Fibroblast of skin of abdomen (primary cell): ENCODE results near the gene PLD5.
"Not testable (repeated sequence)": the region's sequence is repeated elsewhere in the genome, so short reads cannot be mapped to it uniquely, and the experiment has no call there.

Source experiments
- DNase-seq: peaks from one replicate; pipeline ENCODE4 v3.0.0-alpha.2; 2013

Gene PLD5

GRCh38 chr1:242477944-242478343 is 46.6 kb downstream of the PLD5 start:
- DNase-seq = no peak

GRCh38 chr1:242470774-242471173 is 53.7 kb downstream of the PLD5 start:
- no peak for DNase-seq

DNA sequence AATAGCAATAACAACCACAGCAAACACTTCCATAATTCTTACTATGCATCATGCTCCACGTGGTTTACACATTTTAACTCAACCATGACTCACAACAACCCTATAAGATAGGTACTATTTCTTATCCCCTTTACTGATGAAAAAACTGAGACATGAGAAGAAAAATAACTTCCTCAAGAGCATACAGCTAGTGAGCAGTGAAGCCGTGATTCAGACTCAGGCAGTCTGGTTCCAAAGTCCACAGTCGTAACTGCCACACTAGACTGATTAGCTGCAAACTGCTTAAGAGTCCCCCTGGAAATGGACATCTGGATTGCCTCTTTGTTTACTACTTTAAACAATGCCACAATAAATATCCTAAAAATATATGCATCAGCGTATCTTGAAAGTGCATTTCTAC is 55.7 kb downstream of the PLD5 start:
- no peak for DNase-seq

- peak; percentile 45 for DNase-seq
Observed at GRCh38 chr1:242467556-242468145, 56.8 kb downstream of the PLD5 start.

- no peak for DNase-seq
Observed at GRCh38 chr1:242462867-242463266, 61.6 kb downstream of the PLD5 start.

DNA sequence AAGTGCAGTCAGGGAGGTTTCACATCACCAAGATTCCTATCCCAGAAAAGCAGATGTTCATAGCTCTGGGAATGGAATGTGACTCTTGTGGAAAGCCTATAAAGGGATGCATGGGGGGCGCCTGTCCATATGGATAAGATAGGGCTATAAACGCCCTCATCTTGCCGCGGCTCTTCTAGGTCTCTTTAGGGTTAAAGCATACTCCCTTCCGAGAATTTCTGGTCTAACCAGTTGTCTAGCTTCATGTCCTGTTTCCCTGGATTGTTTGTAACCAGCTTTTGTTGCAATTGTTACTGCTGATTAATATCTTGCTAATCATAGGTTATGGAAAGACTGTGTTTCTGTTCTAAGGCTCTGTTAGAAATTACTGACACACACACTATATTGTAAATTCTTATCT is 64.8 kb downstream of the PLD5 start:
- DNase-seq = not testable (repeated sequence)

DNA sequence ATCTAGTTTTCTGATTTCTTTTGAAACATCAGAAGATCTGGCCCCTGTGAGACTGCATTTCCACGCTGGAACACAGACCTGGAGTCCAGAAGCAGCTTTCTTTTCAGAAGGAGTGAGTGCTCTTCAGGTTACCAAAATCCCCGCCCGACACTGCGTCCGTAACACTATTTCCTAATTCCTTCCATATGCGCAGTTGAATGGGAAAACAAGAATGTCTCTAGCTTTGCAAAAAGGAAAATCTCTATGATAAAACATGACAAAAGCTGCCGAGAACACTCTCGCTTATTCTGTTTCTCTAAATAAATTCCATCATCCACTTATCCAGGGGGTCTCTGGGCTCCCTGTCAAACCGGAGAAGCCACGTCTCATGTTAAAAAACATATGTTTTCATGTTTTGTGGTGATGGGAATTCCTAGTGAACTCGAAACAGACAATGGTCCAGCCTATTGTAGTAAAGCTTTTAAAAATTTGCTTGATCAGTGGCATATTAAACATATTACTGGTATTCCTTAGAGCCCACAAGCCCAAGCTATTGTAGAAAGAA is 67.7 kb downstream of the PLD5 start:
- no peak for DNase-seq

GRCh38 chr1:242455052-242455361 is 69.5 kb downstream of the PLD5 start:
- DNase-seq = no peak

DNA sequence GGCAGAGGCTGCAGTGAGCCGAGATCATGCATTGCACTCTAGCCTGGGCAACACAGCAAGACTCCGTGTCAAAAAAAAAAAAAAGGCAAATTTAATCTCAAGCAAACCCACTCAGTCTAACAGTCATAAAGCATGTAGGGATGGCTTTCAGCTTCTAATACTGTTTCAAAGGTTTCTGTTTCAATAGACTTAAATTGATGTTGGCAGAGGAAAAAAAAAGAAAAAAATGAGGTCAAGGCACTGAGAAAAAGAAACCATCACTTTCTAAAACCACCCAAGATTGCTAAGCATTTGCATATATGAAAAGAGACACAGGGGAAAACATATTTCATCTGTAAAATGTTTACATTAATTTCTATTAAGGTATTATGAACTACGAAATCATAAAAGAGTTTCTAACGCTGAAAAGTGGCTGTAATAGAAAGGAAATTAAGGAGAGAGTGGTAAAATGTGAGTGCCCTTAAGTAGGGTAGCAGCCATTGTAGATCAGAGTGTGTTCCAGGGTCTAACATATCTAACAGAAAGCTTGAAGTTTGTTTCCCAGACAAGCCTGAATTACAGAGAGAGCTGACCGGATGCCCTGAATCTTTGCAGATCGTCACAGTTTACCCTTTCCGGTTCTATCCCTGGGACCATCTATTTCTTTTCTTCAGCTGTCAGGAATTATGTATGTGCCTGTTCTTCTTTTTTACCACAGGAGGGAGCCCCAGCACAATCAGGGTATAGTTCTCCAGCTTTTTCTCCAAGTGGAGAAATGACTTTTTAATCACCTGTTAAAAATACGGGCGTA is 70.0 kb downstream of the PLD5 start:
- DNase-seq = peak; percentile 46

DNA sequence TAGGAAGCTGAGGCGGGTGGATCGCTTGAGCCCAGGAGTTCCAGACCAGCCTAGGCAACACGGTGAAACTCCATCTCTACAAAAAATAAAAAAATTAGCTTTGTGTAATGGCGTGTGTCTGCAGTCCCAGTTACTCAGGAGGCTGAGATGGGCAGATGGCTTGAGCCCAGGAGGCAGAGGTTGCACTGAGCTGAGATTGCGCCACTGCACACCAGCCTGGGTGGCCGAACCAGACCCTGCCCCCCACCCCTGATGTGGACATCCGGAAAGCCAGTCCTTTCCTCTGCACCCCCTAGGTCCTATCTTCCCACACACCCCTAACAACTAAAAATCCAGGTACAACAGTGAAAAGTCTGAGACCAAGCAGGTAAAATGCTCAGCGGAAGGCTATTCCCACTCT is 71.9 kb downstream of the PLD5 start:
- no peak for DNase-seq

DNA sequence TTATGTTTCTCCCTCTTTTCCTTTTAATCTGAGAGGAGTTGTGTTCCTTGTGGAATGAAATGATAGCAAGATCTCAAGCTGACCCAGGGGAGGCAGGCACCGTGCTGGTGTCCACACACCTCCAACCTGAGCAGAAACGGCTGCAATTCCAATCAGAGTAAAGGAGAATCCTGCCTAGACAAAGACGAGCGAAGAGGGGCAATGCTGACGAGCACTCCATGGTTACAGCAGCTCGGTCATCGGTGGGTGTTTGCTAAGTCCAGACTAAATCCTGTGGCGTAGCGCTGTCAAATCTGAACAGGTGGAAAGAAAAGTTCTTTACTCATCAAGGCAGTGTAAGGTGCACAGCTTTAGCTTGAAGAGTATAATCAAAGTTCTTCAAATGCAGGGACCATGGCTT is 74.8 kb downstream of the PLD5 start:
- no peak for DNase-seq

DNA sequence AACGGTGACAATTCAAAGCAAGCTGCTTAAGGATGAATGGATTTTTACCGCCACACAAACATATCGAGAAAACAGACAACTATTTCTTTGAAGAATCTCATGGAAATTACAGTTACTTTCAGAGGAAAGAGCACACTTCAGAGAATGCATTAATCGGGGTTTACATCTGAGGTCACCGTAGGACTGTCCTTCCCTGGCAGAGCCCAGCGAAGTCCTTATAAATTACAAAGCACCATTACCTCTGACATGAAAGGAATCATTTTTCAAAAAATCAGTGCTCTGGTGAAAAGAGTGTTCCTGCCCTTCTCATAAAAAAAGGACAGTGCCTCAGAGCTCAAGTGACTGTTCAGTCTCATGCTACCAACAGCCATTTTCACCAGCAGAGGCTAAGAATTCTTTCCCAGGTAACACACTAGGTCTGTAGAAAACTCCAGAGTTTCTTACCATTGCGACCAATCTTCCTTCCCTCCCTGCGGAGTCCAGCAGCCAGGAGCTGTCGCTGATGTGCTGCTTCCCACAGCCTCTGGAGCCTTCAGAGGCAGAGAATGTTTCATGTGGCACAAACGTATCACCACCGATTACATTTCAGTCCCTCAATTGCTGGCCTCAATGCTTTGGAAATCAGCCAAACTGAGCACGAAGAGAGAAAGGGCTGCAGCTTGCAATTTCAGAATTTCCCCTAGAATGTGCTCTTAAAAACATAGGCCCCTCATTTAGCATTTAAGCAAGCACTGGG is 75.4 kb downstream of the PLD5 start:
- no peak for DNase-seq

DNA sequence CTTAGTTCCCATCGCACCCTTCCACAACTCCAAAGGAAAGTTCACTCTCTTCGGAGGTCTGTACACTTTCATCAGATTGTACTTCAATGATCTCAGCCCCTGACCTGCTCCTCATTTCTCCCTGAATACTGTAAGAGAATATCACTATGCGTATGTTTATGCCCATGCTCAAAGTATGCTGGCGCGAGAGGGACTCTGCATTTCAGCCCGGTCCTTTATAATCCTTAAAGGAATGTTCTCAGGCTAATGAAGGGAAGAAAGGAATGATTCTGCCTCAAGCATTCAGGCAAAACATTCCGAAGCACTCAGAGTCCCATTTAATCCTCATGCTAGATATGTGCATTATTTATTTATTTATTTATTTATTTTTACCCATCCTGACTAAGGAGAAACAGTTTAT is 76.8 kb downstream of the PLD5 start:
- DNase-seq = no peak

DNA sequence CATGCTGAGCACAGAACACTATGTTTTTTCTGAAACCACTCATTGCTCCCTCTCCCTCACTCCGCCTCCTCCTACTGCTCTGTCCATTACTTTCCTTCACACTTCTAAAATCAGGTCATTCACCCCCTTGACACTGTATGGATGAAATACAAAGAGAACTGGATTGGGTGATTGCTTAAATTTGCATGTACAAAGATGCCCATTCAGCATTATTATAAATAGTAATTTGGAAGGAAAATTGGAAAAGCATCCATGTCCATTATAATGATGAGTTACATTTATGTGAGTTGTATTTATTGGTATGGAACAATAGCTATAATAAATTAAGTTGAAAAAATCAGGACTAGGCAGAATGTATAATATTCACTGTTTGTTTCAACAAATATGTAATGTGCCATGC is 83.7 kb downstream of the PLD5 start:
- no peak for DNase-seq

DNA sequence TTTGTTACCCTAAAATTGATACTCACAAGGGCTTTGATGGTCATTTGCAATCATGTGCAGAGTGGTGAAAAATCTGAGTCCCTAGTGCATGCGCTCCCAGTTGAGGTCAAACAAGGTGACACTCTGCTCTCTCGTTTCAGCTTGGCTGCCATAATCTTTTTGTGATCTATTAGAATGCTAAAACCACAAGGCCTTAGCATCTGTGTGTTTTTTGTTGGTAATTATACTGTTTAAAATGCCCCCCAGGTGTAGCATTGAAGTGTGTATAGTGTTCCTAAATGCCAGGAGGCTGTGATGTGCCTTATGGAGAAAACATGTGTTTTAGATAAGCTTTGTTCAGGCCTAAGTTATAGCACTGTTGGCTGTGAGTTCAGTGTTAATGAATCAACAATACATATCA is 89.3 kb downstream of the PLD5 start:
- no peak for DNase-seq

DNA sequence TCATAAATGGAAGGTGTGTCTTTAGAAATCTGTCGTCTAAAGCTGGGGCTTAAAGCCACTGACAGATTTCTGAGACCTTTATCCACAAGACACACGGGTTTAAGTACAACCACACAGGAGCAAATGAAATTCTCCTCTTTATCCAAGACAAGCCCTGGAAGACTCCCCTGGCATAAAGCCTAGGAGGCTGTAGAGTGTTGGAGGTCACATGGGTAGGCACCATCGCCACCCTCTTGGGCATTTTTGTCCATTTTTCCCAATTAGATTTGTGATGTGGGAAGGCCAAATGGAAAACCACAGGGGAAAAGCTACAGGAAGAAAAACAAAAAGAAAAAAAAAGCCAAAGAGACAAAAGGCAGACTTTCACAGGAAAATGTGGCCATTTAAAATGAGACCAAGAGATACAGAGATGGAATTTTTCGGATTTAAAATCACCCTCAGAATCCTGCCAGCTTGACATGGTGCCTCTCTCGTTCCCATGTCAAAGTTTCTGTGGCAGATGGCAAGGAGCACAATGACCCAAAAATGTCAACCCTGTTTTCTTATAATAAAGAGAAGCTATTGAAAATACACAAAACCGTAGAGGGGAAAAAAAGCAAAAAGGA is 91.9 kb downstream of the PLD5 start:
- no peak for DNase-seq

DNA sequence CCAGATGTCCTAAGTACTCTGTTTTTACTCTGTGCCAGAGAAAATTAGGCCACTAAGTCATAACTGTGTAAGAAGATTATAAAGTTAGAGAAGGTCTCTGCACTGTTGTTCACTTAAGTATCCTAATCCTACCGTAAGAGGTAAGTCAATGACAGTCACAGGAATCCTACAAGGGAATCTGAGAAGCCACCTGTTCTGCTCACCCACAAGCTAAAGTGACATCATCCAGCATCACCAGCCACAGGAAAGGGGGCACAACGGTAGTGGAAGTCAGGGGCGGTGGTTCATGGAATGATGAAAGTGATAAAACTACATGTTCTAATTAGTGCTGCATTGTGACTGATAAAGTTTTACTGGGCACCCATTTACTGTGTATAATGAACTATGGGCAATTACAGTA is 92.7 kb downstream of the PLD5 start:
- no peak for DNase-seq

- DNase-seq = no peak
Observed at GRCh38 chr1:242430956-242431355, 93.5 kb downstream of the PLD5 start.

DNA sequence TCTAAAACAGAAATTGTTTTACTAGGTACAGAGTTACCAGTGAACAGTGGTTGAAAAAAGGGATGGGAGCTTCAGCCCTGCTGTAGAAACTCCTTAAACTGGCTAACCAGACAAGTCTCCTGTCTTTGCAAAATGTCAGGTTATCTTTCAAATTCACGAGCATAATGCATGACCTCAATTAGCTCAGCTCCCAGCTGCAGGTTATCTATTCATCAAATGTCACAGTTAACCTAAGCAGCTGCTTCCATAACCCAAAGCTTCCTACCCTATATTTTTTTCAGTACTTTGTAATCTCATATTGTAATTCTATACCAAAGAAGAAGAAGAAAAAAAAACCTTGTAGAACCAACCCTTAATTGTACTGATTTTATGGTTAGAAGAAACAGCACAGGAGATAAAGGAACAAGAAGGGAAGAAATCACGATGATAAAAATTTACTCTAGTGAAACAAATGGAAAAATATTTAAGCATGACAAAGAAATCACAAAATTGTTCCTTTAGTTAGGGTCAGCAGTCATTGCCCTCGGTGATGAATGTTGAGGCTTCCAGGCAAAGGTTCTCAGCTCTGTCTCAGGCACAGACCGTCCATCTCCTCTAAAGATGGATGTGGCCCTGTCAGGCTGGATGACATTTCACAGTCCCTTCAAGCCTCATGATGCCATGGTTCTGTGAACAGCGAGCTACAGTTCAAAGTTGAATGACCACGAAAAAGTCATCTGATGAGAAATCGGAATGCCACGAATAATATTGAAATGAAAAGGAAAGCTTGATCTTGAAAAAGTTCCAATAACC is 95.9 kb downstream of the PLD5 start:
- no peak for DNase-seq

DNA sequence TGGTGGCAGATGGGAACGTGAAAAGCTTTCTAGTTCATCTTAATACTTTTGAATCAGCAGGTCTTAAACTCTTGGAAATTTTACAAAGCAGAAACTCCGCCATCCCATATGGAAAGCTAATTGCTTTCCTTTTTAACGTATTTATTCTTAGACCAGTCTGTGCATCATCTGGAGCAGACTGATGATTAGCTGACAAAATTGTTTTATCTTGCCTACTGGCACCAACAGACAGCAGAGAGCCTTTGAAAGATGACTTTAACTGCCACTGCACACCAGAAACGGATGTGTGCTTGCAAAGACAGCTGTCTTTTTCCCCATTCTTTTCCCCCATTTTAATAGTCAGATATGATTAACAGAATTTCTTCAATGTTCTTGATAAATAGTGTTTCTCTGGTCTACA is 97.0 kb downstream of the PLD5 start:
- DNase-seq = no peak

- DNase-seq = no peak
Observed at GRCh38 chr1:242426271-242426905, 98.1 kb downstream of the PLD5 start.

DNA sequence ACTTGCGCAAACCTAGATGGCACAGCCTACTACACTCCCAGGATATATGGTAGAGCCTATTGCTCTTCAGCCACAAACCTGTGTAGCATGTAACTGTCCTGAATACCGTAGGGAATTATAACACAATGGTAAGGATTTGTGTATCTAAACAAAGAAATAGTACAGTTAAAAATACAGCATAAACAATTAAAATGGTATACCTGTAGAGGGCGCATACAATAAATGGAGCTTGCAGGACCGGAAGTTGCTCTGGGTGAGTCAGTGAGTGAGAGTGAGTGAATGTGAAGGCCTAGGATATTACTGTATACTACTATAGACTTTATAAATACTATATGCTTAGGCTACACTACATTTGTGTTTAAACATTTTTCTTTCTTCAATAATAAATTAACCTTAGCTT is 99.3 kb downstream of the PLD5 start:
- DNase-seq = no peak
